ENCODE measurements around the gene ZNF614. TPM values are rescaled to one million over a fixed set of nuclear protein-coding genes. Genes with fewer than 3 reads are reported as not detected.
"Not testable (repeated sequence)": the region's sequence is repeated elsewhere in the genome, so short reads cannot be mapped to it uniquely, and the experiment has no call there.

The ZNF614 gene
- total and polyA plus RNA-seq, 2 of the 13 experiments (the other 11 are each of a cell fraction or from before 2014, with no cell fraction given) = 13.0 to 22.8 TPM

DNA sequence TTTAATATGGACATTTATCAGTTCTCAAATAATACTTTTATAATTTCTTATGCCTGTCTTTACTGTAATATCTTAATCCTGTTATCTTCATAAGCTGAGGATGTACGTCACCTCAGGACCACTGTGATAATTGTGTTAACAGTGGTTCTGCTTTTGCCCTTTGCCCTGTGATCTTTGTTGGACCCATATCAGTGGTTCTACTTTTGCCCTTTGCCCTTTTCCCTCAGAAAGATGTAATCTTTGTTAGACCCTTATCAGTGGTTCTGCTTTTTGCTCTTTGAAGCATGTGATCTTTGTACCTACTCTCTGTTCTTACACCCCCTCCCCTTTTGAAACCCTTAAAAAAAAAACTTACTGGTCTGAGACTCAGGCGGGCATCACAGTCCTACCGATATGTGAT lies 28.3 kb upstream of the ZNF614 start (continued):
- TF ChIP-seq, protein P1, sequence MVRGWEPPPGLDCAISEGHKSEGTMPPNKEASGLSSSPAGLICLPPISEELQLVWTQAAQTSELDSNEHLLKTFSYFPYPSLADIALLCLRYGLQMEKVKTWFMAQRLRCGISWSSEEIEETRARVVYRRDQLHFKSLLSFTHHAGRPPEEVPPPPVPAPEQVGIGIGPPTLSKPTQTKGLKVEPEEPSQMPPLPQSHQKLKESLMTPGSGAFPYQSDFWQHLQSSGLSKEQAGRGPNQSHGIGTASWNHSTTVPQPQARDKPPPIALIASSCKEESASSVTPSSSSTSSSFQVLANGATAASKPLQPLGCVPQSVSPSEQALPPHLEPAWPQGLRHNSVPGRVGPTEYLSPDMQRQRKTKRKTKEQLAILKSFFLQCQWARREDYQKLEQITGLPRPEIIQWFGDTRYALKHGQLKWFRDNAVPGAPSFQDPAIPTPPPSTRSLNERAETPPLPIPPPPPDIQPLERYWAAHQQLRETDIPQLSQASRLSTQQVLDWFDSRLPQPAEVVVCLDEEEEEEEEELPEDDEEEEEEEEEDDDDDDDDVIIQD (CRISPR knock-in tag; IDR thresholded peaks at IDR 0.05; ENCODE audit: low read depth) = peak; percentile 49; the same call in 1 of the 2 replicates

DNA sequence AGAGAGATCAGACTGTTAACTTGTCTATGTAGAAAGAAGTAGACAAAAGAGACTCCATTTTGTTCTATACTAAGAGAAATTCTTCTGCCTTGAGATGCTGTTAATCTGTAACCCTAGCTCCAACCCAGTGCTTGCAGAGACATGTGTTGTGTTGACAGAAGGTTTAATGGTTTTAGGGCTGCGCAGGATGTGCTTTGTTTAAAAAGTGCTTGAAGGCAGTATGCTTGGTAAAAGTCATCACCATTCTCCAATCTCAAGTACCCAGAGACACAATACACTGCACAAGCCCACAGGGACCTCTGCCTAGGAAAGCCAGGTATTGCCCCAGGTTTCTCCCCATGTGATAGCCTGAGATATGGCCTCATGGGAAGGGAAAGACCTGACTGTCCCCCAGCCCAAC lies 23.6 kb upstream of the ZNF614 start:
- WGBS (ENCODE audit: low lambda C conversion rate) = 44% methylated on average over 1 of the region's 1 CpG
- POLR2A ChIA-PET = interaction anchor here (1.3 kb wide), 1 partner anchor 23 kb away, joined by 3 read pairs; the partner anchor contains the start of gene ZNF614
- H3K4me3 ChIP-seq (replicated peaks in 1 of 3; ENCODE audit: insufficient read depth in 1 of 3, low read depth in 2 of 3, low read length in 3 of 3); ATAC-seq; H4K20me1 ChIP-seq (ENCODE audit: insufficient read depth, low read length); H3K9ac ChIP-seq (ENCODE audit: insufficient read depth, low read depth, low read length); H2AFZ ChIP-seq (ENCODE audit: low read length); H3K79me2 ChIP-seq (ENCODE audit: insufficient read depth, low read length); CTCF ChIA-PET (ENCODE audit: low intra/inter-chr PET ratio, low total read pairs); H3K36me3 ChIP-seq (replicated peaks in 1 of 2; ENCODE audit: control insufficient read depth in 1 of 2, insufficient read depth in 2 of 2, low read length in 2 of 2); intact Hi-C loops (cut with micrococcal nuclease; ENCODE audit: unreplicated experiment); BruUV-seq (replicated peaks); H3K27me3 ChIP-seq (ENCODE audit: control insufficient read depth in 1 of 2, insufficient read depth in 2 of 2, low read length in 2 of 2); in situ Hi-C loops (cut with HindIII; ENCODE audit: extremely low pct_ligation_motif_present, low pct_unique_long_range_greater_than_20kb); TF ChIP-seq FOXA1, SOX13, SOX6 (IDR thresholded peaks at IDR 0.05): not testable (repeated sequence)
- FAIRE-seq = peak; percentile 12
- peak overlapping the region; percentile 28 for H3K27ac ChIP-seq (ENCODE audit: extremely low read length, insufficient read depth, low read length)
- H3K9me3 ChIP-seq (ENCODE audit: low read length) = peaks cover 12% of the 10 kb centered on the region
- DNase-seq (ENCODE audit: low spot score) = peak; percentile 66
- peak; percentile 20; the same call in 1 of the 2 replicates for TF ChIP-seq ZNF614 (CRISPR knock-in tag; IDR thresholded peaks at IDR 0.05; ENCODE audit: borderline replicate concordance)
- TF ChIP-seq SAP130 (CRISPR knock-in tag; IDR thresholded peaks at IDR 0.05; ENCODE audit: low read depth) = peak; percentile 45; the same call in 1 of the 2 replicates
- peak; percentile 34; the same call in 1 of the 2 replicates for TF ChIP-seq FOXA1 (CRISPR knock-in tag; IDR thresholded peaks at IDR 0.05)
- 0 out of 2 replicates have a peak, but pooled peaks have one; percentile 15 for TF ChIP-seq POGZ (CRISPR knock-in tag; IDR thresholded peaks at IDR 0.05)
- TF ChIP-seq ZNF331 (CRISPR knock-in tag; IDR thresholded peaks at IDR 0.05) = peak; percentile 45; the same call in 1 of the 2 replicates
- 0 out of 2 replicates have a peak, but pooled peaks have one; percentile 34 for TF ChIP-seq ZMYM4 (CRISPR knock-in tag; IDR thresholded peaks at IDR 0.05)
- TF ChIP-seq, protein P2, sequence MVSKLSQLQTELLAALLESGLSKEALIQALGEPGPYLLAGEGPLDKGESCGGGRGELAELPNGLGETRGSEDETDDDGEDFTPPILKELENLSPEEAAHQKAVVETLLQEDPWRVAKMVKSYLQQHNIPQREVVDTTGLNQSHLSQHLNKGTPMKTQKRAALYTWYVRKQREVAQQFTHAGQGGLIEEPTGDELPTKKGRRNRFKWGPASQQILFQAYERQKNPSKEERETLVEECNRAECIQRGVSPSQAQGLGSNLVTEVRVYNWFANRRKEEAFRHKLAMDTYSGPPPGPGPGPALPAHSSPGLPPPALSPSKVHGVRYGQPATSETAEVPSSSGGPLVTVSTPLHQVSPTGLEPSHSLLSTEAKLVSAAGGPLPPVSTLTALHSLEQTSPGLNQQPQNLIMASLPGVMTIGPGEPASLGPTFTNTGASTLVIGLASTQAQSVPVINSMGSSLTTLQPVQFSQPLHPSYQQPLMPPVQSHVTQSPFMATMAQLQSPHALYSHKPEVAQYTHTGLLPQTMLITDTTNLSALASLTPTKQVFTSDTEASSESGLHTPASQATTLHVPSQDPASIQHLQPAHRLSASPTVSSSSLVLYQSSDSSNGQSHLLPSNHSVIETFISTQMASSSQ (IDR thresholded peaks at IDR 0.05; ENCODE audit: low read depth) = peak; percentile 63
- TF ChIP-seq, protein P2 (CRISPR knock-in tag; IDR thresholded peaks at IDR 0.05; ENCODE audit: borderline replicate concordance) = peak; percentile 50; the same call in 1 of the 2 replicates
- TF ChIP-seq, protein P1 (CRISPR knock-in tag; IDR thresholded peaks at IDR 0.05; ENCODE audit: low read depth) = 0 out of 2 replicates have a peak, but pooled peaks have one; percentile 39
- peak in 1 of 2 experiments; percentile 63; a peak in 2 of 4 replicates for TF ChIP-seq SOX13 (CRISPR knock-in tag; conservative IDR thresholded peaks at IDR 0.05 in 1 of 2, IDR thresholded peaks at IDR 0.05 in 1 of 2)
- 0 out of 2 replicates have a peak, but pooled peaks have one; percentile 35 for TF ChIP-seq FOXA3 (CRISPR knock-in tag; IDR thresholded peaks at IDR 0.05)
- peak; percentile 40 for TF ChIP-seq SOX6 (CRISPR knock-in tag; IDR thresholded peaks at IDR 0.05)
- H3K4me2 ChIP-seq (ENCODE audit: low read depth, low read length) = 0 out of 2 replicates have a peak overlapping the region, but pooled peaks have one; percentile 19
- H3K4me1 ChIP-seq (ENCODE audit: insufficient read depth, low read length) = peaks cover 27% of the 10 kb centered on the region

Measured in HepG2 (cell line).